Neural cell (in vitro differentiated cells): Measurements from ENCODE around the gene TMCO1. TPM values are rescaled to one million over a fixed set of nuclear protein-coding genes. Genes with fewer than 3 reads are reported as not detected.

Source experiments
- H2AFZ ChIP-seq: fragments of 200-600, 300-800 bp; sonication (generic), shearing (Covaris generic); 2 replicates; pipeline ENCODE4 v1.6.0; 2014; ENCODE audit warnings: low read depth, mild to moderate bottlenecking, antibody characterized with exemption, low read length, moderate library complexity
- H3F3A ChIP-seq: fragments of 200-600 bp; shearing (Covaris generic); 2 replicates; pipeline ENCODE4 v1.6.1; 2016; ENCODE audit warnings: mild to moderate bottlenecking, moderate library complexity, mixed read lengths, antibody characterized with exemption, low read length; ENCODE audit not compliant: insufficient read depth, poor library complexity, severe bottlenecking
- H3K27ac ChIP-seq: fragments of 200-600, 300-800 bp; sonication (generic), shearing (Covaris generic); 2 replicates; pipeline ENCODE4 v1.5.1; 2014; ENCODE audit warnings: mild to moderate bottlenecking, low read length, moderate library complexity
- H3K27me3 ChIP-seq: fragments of 300-800, 200-600 bp; sonication (generic), shearing (Covaris generic); 2 replicates; pipeline ENCODE4 v1.6.0; 2014; ENCODE audit warnings: mild to moderate bottlenecking, low read depth, low read length, moderate library complexity; ENCODE audit not compliant: insufficient read depth
- H3K36me3 ChIP-seq: fragments of 300-800, 200-600 bp; sonication (generic), shearing (Covaris generic); 2 replicates; pipeline ENCODE4 v1.5.1; 2014; ENCODE audit warnings: mild to moderate bottlenecking, antibody characterized with exemption, low read length, moderate library complexity; ENCODE audit not compliant: insufficient read depth
- H3K4me2 ChIP-seq: fragments of 300-800, 200-600 bp; sonication (generic), shearing (Covaris generic); 2 replicates; pipeline ENCODE4 v1.6.0; 2014; ENCODE audit warnings: mild to moderate bottlenecking, low read length
- H3K4me3 ChIP-seq: fragments of 300-800, 200-600 bp; sonication (generic), shearing (Covaris generic); 2 replicates; pipeline ENCODE4 v1.5.1; 2014; ENCODE audit warnings: mild to moderate bottlenecking, low read length, moderate library complexity
- H3K79me2 ChIP-seq: fragments of 200-600 bp; shearing (Covaris generic); replicated peaks from 2 replicates; pipeline ENCODE4 v1.6.0; 2014; ENCODE audit warnings: mild to moderate bottlenecking, low read length, moderate library complexity; ENCODE audit not compliant: insufficient read depth
- H3K9ac ChIP-seq: fragments of 300-800, 200-600 bp; sonication (generic), shearing (Covaris generic); 2 replicates; pipeline ENCODE4 v1.6.1; 2016; ENCODE audit warnings: mild to moderate bottlenecking, low read length, mixed read lengths
- H3K9me2 ChIP-seq: fragments of 200-600 bp; shearing (Covaris generic); 2 replicates; pipeline ENCODE4 v1.6.1; 2016; ENCODE audit warnings: mild to moderate bottlenecking, low read length, mixed read lengths; ENCODE audit not compliant: insufficient read depth
- H3K9me3 ChIP-seq: fragments of 200-600, 300-800 bp; sonication (generic), shearing (Covaris generic); 2 replicates; pipeline ENCODE4 v1.6.1; 2016; ENCODE audit warnings: mild to moderate bottlenecking, mixed run types, low read length, moderate library complexity, mixed read lengths
- H4K20me1 ChIP-seq: fragments of 200-600 bp; shearing (Covaris generic); 2 replicates; pipeline ENCODE4 v1.6.1; 2016; ENCODE audit warnings: mild to moderate bottlenecking, mixed run types; ENCODE audit not compliant: insufficient read depth
- CTCF ChIP-seq: fragments of 450-650 bp; IDR thresholded peaks from 2 replicates; pipeline ENCODE4 v1.5.1; 2014; ENCODE audit warnings: antibody characterized with exemption, mild to moderate bottlenecking, moderate library complexity; ENCODE audit not compliant: poor library complexity, severe bottlenecking
- EP300 ChIP-seq: fragments of 450-650 bp; conservative IDR thresholded peaks from 2 replicates; pipeline ENCODE4 v1.6.1; 2014; ENCODE audit warnings: antibody characterized with exemption, mild to moderate bottlenecking, moderate library complexity; ENCODE audit not compliant: poor library complexity, severe bottlenecking
- EZH2 ChIP-seq: fragments of 200-600, 300-800 bp; shearing (Covaris generic), sonication (generic); IDR thresholded peaks from 2 replicates; pipeline ENCODE4 v1.6.1; 2014; ENCODE audit warnings: antibody characterized with exemption, low read length, borderline replicate concordance, mild to moderate bottlenecking; ENCODE audit not compliant: insufficient read depth, poor library complexity, severe bottlenecking
- MXI1 ChIP-seq: fragments of 450-650 bp; conservative IDR thresholded peaks from 2 replicates; pipeline ENCODE4 v1.6.1; 2014; ENCODE audit warnings: antibody characterized with exemption, mild to moderate bottlenecking; ENCODE audit not compliant: poor library complexity, severe bottlenecking
- POLR2AphosphoS5 ChIP-seq: IDR thresholded peaks from 2 replicates; pipeline ENCODE4 v1.6.1; 2012
- RAD21 ChIP-seq: fragments of 450-650 bp; conservative IDR thresholded peaks from 2 replicates; pipeline ENCODE4 v1.6.1; 2014; ENCODE audit warnings: antibody characterized with exemption, mild to moderate bottlenecking, moderate library complexity
- REST ChIP-seq: IDR thresholded peaks from 2 replicates; pipeline ENCODE4 v1.6.1; 2012; ENCODE audit warnings: borderline replicate concordance
- SMC3 ChIP-seq: fragments of 450-650 bp; conservative IDR thresholded peaks from 2 replicates; pipeline ENCODE4 v1.6.1; 2014; ENCODE audit warnings: antibody characterized with exemption, mild to moderate bottlenecking, moderate library complexity; ENCODE audit not compliant: poor library complexity
- TAF1 ChIP-seq: IDR thresholded peaks from 2 replicates; pipeline ENCODE4 v1.6.1; 2012; ENCODE audit warnings: low read depth
- polyA plus RNA-seq: library from polyadenylated mRNA; depleted of rRNA; stranded (reverse); fragments of >200 nt; gene quantifications from 2 replicates; pipeline ENCODE4 v1.2.3, GENCODE V29; 2014

Gene TMCO1
- polyA plus RNA-seq, 1 donor from 2014 or later = 137 TPM

GRCh38 chr1:165712764-165713163 is 55.9 kb downstream of the TMCO1 start (continued):
- TF ChIP-seq EZH2 = no peak

GRCh38 chr1:165707984-165708706 is 60.5 kb downstream of the TMCO1 start:
- TF ChIP-seq REST (no peak), SMC3 (no peak), POLR2AphosphoS5 (no peak), MXI1 (no peak), EP300 (no peak), EZH2 (no peak), RAD21 (no peak), TAF1 (no peak), CTCF (no peak)

GRCh38 chr1:165703648-165704047 is 65.0 kb downstream of the TMCO1 start:
- H3K9me2 ChIP-seq = no peaks in the 10 kb centered on the region
- H3K9me3 ChIP-seq = no peaks in the 10 kb centered on the region
- no peak overlapping the region for H2AFZ ChIP-seq
- no peaks in the 10 kb centered on the region for H3K27me3 ChIP-seq
- no peak overlapping the region for H3K4me2 ChIP-seq
- H3K79me2 ChIP-seq = no peaks in the 10 kb centered on the region
- no peak overlapping the region for H3K27ac ChIP-seq
- no peaks in the 10 kb centered on the region for H3F3A ChIP-seq
- no peaks in the 10 kb centered on the region for H4K20me1 ChIP-seq
- TF ChIP-seq EP300 = no peak
- TF ChIP-seq CTCF = no peak
- no peak for TF ChIP-seq RAD21
- no peak for TF ChIP-seq POLR2AphosphoS5
- TF ChIP-seq EZH2 = no peak
- TF ChIP-seq SMC3 = no peak
- TF ChIP-seq TAF1 = no peak
- TF ChIP-seq REST = no peak
- TF ChIP-seq MXI1 = no peak
- no peak overlapping the region for H3K9ac ChIP-seq
- H3K4me3 ChIP-seq = no peak overlapping the region
- H3K36me3 ChIP-seq = no peaks in the 10 kb centered on the region

More at GRCh38 chr1:165707984-165708706, 60.5 kb downstream of the TMCO1 start:
- Histone ChIP-seq H3K4me3 (no peak overlapping the region), H3K27ac (no peak overlapping the region), H3K36me3 (no peaks in the 10 kb centered on the region), H2AFZ (no peak overlapping the region), H3K79me2 (no peaks in the 10 kb centered on the region), H3F3A (no peaks in the 10 kb centered on the region), H3K4me2 (no peak overlapping the region), H3K27me3 (no peaks in the 10 kb centered on the region), H3K9me2 (no peaks in the 10 kb centered on the region), H4K20me1 (no peaks in the 10 kb centered on the region), H3K9me3 (no peaks in the 10 kb centered on the region), H3K9ac (no peak overlapping the region)
